Measurements from ENCODE around the gene ASB7. TPM values are rescaled to one million over a fixed set of nuclear protein-coding genes. Genes with fewer than 3 reads are reported as not detected.
A peak's percentile ranks its signal among the peaks of the same experiment; 100 is the strongest.

The ASB7 gene
- total RNA-seq, 2 experiments from 2014 or later: 16.6 to 19.5 TPM

DNA sequence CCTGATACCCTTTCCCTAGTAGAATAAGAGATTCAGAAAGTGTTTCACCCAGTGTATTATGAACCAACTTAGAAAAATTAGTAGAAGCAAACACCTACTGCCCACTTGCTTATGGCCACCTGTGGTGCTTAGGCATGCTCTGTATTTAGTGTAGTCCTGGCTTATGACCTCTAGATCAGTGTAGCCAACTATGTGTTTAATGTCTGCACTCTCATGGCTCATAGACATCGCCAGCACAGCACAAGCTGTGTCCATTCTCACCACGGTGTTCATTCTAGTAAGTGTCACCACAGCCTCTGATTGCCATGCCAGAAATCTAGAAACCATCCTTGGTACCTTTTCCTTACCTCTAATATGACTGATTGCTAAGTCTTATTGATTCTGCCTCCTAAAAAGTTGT is 14.3 kb downstream of the ASB7 start:
- Mint-ChIP-seq H3K4me1 (peaks cover 3% of the 10 kb centered on the region), H3K4me3 (no peak overlapping the region), H3K9me3 (ENCODE audit: low read depth) (no peaks in the 10 kb centered on the region), H3K27ac (no peak overlapping the region), H3K36me3 (ENCODE audit: low read depth) (peaks cover 45% of the 10 kb centered on the region), H3K27me3 (no peaks in the 10 kb centered on the region)
- ChIA-PET CTCF (no interaction called here), POLR2A (interaction anchor here (2.0 kb wide), 1 partner anchor 14 kb away, joined by 5 read pairs; the partner anchor contains the start of genes ASB7 and LINS1)
- intact Hi-C loops (cut with DNase I, micrococcal nuclease): no loop called here
- DNase-seq (no peak), ATAC-seq (no peak)

DNA sequence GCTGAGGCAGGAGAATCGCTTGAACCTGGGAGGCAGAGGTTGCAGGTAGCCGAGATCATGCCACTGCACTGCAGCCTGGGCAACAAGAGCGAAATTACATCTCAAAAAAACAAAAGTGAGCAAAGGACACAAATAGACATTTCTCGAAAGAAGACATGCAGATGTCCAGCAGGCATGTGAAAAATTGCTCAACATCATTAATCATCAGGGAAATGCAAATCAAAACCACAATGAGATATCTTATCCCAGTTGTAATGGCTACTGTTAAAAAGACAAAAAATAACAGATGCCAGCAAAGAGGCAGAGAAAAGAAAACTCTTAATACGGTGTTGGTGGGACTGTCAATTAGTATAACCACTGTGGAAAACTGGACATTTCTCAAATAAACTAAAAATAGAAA is 20.9 kb downstream of the ASB7 start:
- H3K27ac Mint-ChIP-seq: no peak overlapping the region
- intact Hi-C loops (cut with DNase I, micrococcal nuclease): no loop called here
- peaks cover 14% of the 10 kb centered on the region for H3K36me3 Mint-ChIP-seq (ENCODE audit: low read depth)
- H3K4me1 Mint-ChIP-seq: peaks cover 4% of the 10 kb centered on the region
- DNase-seq (no peak), ATAC-seq (no peak)
- no peaks in the 10 kb centered on the region for H3K9me3 Mint-ChIP-seq (ENCODE audit: low read depth)
- H3K27me3 Mint-ChIP-seq: no peaks in the 10 kb centered on the region
- H3K4me3 Mint-ChIP-seq: no peak overlapping the region
- ChIA-PET CTCF (no interaction called here), POLR2A (no interaction called here)

DNA sequence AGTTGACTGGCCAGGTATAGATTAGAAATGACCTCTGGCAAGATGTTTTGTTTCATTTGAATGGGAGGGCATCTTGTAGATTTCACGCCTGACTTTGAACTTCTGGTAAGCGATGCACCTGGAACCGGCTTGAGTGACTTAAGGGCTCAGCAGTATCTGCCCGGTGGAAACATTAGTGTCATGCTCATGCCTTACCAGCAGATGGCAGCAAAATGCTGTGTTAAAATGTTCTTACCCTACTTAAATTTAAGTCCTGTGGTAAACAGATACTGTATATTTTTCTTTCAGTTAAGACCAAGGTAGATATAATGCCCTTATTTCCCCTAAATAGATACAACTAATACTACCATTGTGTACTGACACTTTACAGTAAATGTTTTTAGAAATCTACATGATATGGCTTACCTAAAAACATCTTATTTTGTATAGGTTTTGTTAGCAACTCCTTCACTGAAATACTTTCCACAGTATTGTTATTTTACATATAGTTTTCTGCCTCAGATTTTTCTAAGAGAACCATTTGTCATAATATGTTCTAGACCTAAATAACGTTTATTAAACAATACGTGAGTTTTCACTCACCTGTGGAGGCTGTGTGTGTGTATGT is 25.5 kb downstream of the ASB7 start:
- intact Hi-C loops (cut with DNase I, micrococcal nuclease): loop anchor here (1.0 to 2.0 kb wide), 4 partner anchors 245 to 379 kb away; partner anchors contain the start of gene LRRK1 (in 2 of the 2)
- no peak overlapping the region for H3K4me3 Mint-ChIP-seq
- H3K36me3 Mint-ChIP-seq (ENCODE audit: low read depth): peaks cover 20% of the 10 kb centered on the region
- ChIA-PET POLR2A (no interaction called here), CTCF (interaction anchor here (0.9 to 1.5 kb wide), 8 partner anchors 21 to 380 kb away, joined by 3 to 9 read pairs (median 6); no protein-coding TSS in a partner anchor)
- no peaks in the 10 kb centered on the region for H3K27me3 Mint-ChIP-seq
- H3K9me3 Mint-ChIP-seq (ENCODE audit: low read depth): no peaks in the 10 kb centered on the region
- H3K27ac Mint-ChIP-seq: no peak overlapping the region
- peaks cover 12% of the 10 kb centered on the region for H3K4me1 Mint-ChIP-seq
- ATAC-seq (peak; percentile 84), DNase-seq (peak; percentile 72)

DNA sequence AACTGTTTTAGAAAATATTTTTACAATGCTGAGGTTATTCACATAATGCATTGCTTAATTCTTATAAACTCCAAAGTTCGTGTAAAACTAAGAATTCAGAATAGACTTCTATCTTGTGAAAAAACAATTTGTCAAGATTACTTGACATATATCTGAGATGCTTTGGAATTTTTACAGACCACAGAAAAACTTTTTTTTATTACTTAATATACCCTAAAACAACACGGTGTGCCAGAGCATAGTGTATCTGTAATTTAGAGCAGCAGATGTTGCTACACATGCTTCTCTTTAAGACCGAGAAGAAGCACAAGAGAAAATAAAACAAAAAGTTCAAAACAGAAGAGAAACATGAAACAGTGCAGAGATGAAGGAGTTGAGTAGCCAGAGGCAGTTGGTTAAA is 26.4 kb downstream of the ASB7 start:
- ATAC-seq (no peak), DNase-seq (no peak)
- H3K27ac Mint-ChIP-seq: no peak overlapping the region
- intact Hi-C loops (cut with DNase I, micrococcal nuclease): loop anchor here in 1 of 2 experiments (1.0 kb wide), 1 partner anchor 245 kb away; no protein-coding TSS in a partner anchor
- H3K4me3 Mint-ChIP-seq: no peak overlapping the region
- H3K36me3 Mint-ChIP-seq (ENCODE audit: low read depth): peaks cover 20% of the 10 kb centered on the region
- no peaks in the 10 kb centered on the region for H3K27me3 Mint-ChIP-seq
- ChIA-PET POLR2A (no interaction called here), CTCF (interaction anchor here (0.5 kb wide), 1 partner anchor 249 kb away, joined by 5 read pairs; no protein-coding TSS in a partner anchor)
- peaks cover 17% of the 10 kb centered on the region for H3K4me1 Mint-ChIP-seq
- H3K9me3 Mint-ChIP-seq (ENCODE audit: low read depth): no peaks in the 10 kb centered on the region

DNA sequence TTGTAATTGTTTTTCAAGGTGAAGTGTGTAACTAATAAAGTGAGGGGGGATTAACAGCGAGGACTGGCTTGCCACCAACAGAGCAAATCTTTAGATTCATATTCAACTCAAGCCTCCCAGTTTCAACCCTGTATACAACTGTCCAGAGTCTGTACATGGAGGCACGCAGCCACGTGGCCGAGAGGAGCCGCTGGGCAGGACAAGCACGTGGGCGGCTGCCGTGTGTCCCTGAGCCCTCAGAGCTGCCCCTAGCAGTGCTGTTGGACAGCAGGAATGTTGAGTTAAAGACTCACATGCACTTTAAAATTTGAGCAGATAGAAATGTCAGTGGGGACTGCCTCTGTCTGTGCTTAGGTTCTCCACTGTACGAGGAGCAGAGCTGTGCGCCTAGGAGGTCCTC is 29.4 kb downstream of the ASB7 start:
- CTCF ChIA-PET: interaction anchor here (0.7 to 1.1 kb wide), 2 partner anchors 244 to 377 kb away, joined by 3 read pairs; no protein-coding TSS in a partner anchor
- peaks cover 23% of the 10 kb centered on the region for H3K36me3 Mint-ChIP-seq (ENCODE audit: low read depth)
- intact Hi-C loops (cut with DNase I, micrococcal nuclease): no loop called here

DNA sequence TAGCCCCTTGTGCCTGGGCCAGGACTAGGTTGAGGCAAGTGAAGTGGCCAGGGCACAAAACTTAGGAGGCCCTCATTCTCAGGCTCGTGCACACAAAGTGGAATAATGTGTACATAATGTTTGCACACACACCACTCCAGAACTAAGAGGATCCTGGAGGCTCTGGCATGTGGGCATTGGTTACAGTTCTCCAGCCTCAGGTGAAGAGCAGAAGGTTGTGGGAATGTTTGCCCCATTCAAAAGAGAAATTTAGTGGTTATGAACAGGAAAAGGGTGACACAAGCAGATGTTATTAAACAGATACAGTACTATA is 31.3 kb downstream of the ASB7 start:
- Mint-ChIP-seq H3K27ac (no peak overlapping the region), H3K9me3 (ENCODE audit: low read depth) (no peaks in the 10 kb centered on the region), H3K4me3 (no peak overlapping the region), H3K36me3 (ENCODE audit: low read depth) (peaks cover 27% of the 10 kb centered on the region), H3K4me1 (peaks cover 35% of the 10 kb centered on the region), H3K27me3 (no peaks in the 10 kb centered on the region)
- CTCF ChIA-PET: no interaction called here
- POLR2A ChIA-PET: no interaction called here
- DNase-seq (no peak), ATAC-seq (no peak)
- intact Hi-C loops (cut with DNase I, micrococcal nuclease): no loop called here

More for the DNA sequence above, 29.4 kb downstream of the ASB7 start:
- ATAC-seq (no peak), DNase-seq (no peak)
- POLR2A ChIA-PET: no interaction called here
- no peak overlapping the region for H3K4me3 Mint-ChIP-seq
- peaks cover 28% of the 10 kb centered on the region for H3K4me1 Mint-ChIP-seq
- no peak overlapping the region for H3K27ac Mint-ChIP-seq
- H3K9me3 Mint-ChIP-seq (ENCODE audit: low read depth): no peaks in the 10 kb centered on the region
- no peaks in the 10 kb centered on the region for H3K27me3 Mint-ChIP-seq

DNA sequence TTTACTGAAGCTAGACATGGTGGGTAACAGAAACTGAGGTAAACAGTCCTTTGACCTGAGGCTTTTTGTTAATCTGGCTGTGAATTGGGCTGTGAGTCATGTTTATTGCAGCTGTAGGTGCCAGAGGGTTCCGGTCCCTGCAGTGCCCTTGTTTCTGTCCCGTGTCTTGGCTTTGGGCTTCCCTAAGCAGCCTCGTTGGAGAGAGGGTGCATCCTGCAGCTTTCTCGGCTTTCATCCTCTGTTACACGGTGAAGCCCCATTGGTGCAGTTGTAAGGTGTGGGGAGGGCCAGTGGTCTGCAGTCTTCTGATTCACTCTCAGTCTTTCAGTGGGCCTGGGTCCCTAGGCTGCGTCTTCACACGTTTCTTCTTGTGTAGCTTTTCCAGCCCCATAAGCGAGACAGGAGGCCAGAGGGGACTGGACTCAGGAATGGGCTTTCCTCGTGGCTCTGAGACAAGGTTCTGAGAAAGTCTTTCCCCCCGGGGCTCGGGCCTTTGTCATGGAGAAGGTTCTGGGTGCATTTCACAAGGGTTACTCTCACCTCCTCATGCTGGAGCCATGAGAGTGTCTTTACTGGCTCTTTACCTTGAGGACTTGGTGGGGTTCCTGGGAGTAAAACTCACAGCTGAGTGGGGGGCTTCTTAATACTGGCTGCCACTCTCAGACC is 33.1 kb downstream of the ASB7 start:
- no peaks in the 10 kb centered on the region for H3K9me3 Mint-ChIP-seq (ENCODE audit: low read depth)
- ATAC-seq (no peak), DNase-seq (no peak)
- no peak overlapping the region for H3K27ac Mint-ChIP-seq
- POLR2A ChIA-PET: interaction anchor here (0.6 kb wide), 1 partner anchor 18 kb away, joined by 5 read pairs; no protein-coding TSS in a partner anchor
- intact Hi-C loops (cut with DNase I, micrococcal nuclease): no loop called here
- H3K27me3 Mint-ChIP-seq: no peaks in the 10 kb centered on the region
- H3K4me1 Mint-ChIP-seq: peaks cover 37% of the 10 kb centered on the region
- H3K4me3 Mint-ChIP-seq: no peak overlapping the region
- peaks cover 13% of the 10 kb centered on the region for H3K36me3 Mint-ChIP-seq (ENCODE audit: low read depth)
- CTCF ChIA-PET: interaction anchor here (0.7 to 2.2 kb wide), 6 partner anchors 9 to 373 kb away, joined by 3 to 9 read pairs (median 4); no protein-coding TSS in a partner anchor

DNA sequence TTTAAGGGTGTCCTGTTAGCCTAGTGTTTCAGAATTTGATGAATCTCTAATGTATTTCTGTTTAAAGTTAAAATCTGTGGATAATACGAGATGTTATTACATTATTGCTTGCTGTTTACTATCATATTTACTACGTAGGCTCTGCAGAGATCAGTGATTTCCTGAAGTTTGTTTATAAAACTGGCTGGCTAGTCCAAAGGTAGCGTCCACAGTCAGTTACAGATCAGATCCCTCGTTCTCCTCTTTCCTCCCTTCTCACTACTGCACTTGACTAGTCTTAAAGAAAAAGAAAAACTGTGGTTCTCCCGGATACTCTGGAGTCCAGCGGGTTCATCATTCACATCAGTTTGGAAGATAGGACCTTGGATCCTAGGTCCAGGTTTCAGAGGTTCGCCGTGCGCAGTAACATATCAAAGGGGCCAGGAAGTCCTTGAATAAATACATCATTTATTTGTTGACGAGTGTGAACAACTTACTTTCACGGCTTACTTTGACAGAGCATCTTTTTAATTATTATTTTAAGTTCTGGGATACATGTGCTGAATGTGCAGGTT is 35.9 kb downstream of the ASB7 start:
- POLR2A ChIA-PET: no interaction called here
- H3K27me3 Mint-ChIP-seq: no peaks in the 10 kb centered on the region
- intact Hi-C loops (cut with DNase I, micrococcal nuclease): no loop called here
- H3K4me1 Mint-ChIP-seq: peaks cover 52% of the 10 kb centered on the region
- DNase-seq (no peak), ATAC-seq (no peak)
- H3K27ac Mint-ChIP-seq: no peak overlapping the region
- H3K4me3 Mint-ChIP-seq: no peak overlapping the region
- CTCF ChIA-PET: interaction anchor here (0.6 to 0.8 kb wide), 2 partner anchors 234 to 280 kb away, joined by 3 read pairs; no protein-coding TSS in a partner anchor
- peaks cover 7% of the 10 kb centered on the region for H3K36me3 Mint-ChIP-seq (ENCODE audit: low read depth)
- H3K9me3 Mint-ChIP-seq (ENCODE audit: low read depth): no peaks in the 10 kb centered on the region

DNA sequence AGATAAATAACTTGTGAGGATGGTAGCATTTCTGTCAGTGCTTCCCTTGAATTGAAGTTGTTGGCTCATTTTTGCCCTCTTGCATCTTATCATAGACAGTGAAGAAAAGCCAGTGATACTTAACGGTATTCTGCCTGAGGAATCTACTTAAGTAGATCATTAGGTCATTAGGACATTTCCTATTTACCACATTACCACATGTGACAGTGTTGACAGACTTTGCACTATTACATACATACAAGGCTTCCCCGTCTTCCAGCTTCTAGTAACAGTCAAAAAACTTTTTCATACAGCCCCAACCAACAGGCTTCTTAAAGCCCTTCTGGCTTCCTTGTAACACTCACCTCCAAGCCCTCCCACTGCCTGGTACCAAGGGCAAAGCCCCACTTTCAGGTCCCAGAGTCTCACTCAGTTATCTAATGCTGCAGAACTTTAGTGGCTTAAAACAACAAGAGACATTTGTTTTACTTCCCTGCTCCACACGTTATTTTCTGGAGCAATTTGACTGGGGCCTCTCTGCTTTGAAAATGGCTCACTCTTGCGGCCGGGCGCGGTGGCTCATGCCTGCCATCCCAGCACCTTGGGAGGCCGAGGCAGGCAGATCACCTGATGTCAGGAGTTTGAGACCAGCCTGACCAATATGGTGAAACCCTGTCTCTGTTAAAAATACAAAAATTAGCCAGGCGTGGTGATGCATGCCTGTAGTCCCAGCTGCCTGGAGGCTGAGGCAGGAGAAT is 40.0 kb downstream of the ASB7 start:
- Mint-ChIP-seq H3K27me3 (no peaks in the 10 kb centered on the region), H3K27ac (no peak overlapping the region), H3K36me3 (ENCODE audit: low read depth) (peaks cover 4% of the 10 kb centered on the region), H3K9me3 (ENCODE audit: low read depth) (no peaks in the 10 kb centered on the region), H3K4me3 (no peak overlapping the region), H3K4me1 (peaks cover 36% of the 10 kb centered on the region)
- intact Hi-C loops (cut with DNase I, micrococcal nuclease): no loop called here
- no peak for DNase-seq
- no peak for ATAC-seq
- CTCF ChIA-PET: interaction anchor here (0.8 kb wide), 1 partner anchor 368 kb away, joined by 3 read pairs; no protein-coding TSS in a partner anchor
- POLR2A ChIA-PET: no interaction called here

DNA sequence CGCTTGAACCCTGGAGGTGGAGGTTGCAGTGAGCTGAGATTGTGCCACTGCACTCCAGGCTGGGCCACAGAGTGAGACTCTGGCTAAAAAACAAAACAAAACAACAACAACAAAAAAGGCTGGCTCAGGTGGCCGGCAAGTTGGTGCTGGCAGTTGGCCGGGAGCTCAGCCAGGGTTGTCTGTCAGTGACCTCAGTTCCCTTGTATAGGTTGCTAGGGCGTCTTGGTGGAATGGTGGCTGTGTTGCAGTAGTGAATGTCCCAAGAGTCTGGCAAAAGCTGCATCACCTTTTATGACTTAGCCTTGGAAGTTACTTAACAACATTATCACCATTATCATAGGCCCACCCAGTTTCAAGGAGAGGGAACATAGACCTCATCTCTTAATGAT is 40.6 kb downstream of the ASB7 start:
- no peak for DNase-seq
- no peak overlapping the region for H3K27ac Mint-ChIP-seq
- H3K36me3 Mint-ChIP-seq (ENCODE audit: low read depth): peaks cover 4% of the 10 kb centered on the region
- no peak for ATAC-seq
- intact Hi-C loops (cut with DNase I, micrococcal nuclease): no loop called here
- H3K27me3 Mint-ChIP-seq: no peaks in the 10 kb centered on the region
- POLR2A ChIA-PET: no interaction called here
- no peaks in the 10 kb centered on the region for H3K9me3 Mint-ChIP-seq (ENCODE audit: low read depth)
- CTCF ChIA-PET: no interaction called here
- H3K4me3 Mint-ChIP-seq: no peak overlapping the region
- H3K4me1 Mint-ChIP-seq: peaks cover 36% of the 10 kb centered on the region

DNA sequence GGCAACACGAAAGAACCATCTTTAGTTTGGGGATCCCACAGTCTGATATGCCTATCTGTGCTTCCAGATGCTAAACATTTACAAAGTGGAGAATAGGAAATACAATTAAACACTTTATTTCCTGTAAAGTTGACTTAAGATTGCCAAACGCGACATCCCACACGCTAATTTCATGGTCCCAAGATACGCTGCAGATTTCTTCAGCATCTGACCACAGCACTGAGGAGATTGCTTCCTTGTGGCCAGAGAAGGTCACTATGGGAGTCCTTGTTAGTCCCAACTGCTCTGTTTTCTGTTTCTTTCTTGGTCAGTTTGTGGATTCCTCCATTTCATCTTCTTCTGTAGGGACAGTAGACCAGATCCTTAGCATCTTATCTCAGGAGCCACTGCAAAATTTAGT is 43.3 kb downstream of the ASB7 start:
- CTCF ChIA-PET: no interaction called here

More for the DNA sequence above, 43.3 kb downstream of the ASB7 start:
- no peaks in the 10 kb centered on the region for H3K9me3 Mint-ChIP-seq (ENCODE audit: low read depth)
- no peaks in the 10 kb centered on the region for H3K27me3 Mint-ChIP-seq
- intact Hi-C loops (cut with DNase I, micrococcal nuclease): no loop called here
- peaks cover 20% of the 10 kb centered on the region for H3K4me1 Mint-ChIP-seq
- ATAC-seq (no peak), DNase-seq (no peak)
- no peak overlapping the region for H3K27ac Mint-ChIP-seq
- no peak overlapping the region for H3K4me3 Mint-ChIP-seq
- peaks cover 1% of the 10 kb centered on the region for H3K36me3 Mint-ChIP-seq (ENCODE audit: low read depth)
- POLR2A ChIA-PET: no interaction called here

Measured in activated CD4-positive, alpha-beta T cell treated with anti-CD3 and anti-CD28 coated beads for 36 hours (primary cell).